GM23338 (cell line): Measurements from ENCODE around the gene BIRC6. TPM values are rescaled to one million over a fixed set of nuclear protein-coding genes. Genes with fewer than 3 reads are reported as not detected.

Experiments
- ATAC-seq: fragments of 200-7000 bp; cut with Tn5 transposase; 3 replicates; pipeline ENCODE4 v1.9.1; 2020
- DNase-seq: peaks from one replicate; pipeline ENCODE4 v3.0.0-alpha.2; 2015; ENCODE audit warnings: low spot score
- H2AFZ ChIP-seq: fragments of 200-600 bp; sonication (generic); 2 replicates; pipeline ENCODE4 v1.8.0; 2016; ENCODE audit warnings: antibody characterized with exemption, mild to moderate bottlenecking, moderate library complexity
- H3F3A ChIP-seq: fragments of 200-600 bp; sonication (generic); replicated peaks from 2 replicates; pipeline ENCODE4 v1.8.0; 2017; ENCODE audit warnings: antibody characterized with exemption, mixed run types, low read depth
- H3K27ac ChIP-seq: fragments of 200-600 bp; sonication (generic); 2 replicates; pipeline ENCODE4 v1.6.1; 2016; ENCODE audit warnings: low read depth
- H3K27me3 ChIP-seq: fragments of 200-600 bp; sonication (generic); 2 replicates; pipeline ENCODE4 v1.8.0; 2016; ENCODE audit warnings: mild to moderate bottlenecking, mixed run types, moderate library complexity; ENCODE audit not compliant: insufficient read depth
- H3K36me3 ChIP-seq: fragments of 200-600 bp; sonication (generic); 2 replicates; pipeline ENCODE4 v1.8.0; 2016; ENCODE audit warnings: mild to moderate bottlenecking; ENCODE audit not compliant: insufficient read depth
- H3K4me1 ChIP-seq: fragments of 200-600 bp; sonication (generic); 2 replicates; pipeline ENCODE4 v1.8.0; 2016; ENCODE audit warnings: mild to moderate bottlenecking, moderate library complexity; ENCODE audit not compliant: insufficient read depth
- H3K4me2 ChIP-seq: fragments of 200-600 bp; sonication (generic); 2 replicates; pipeline ENCODE4 v1.7.1; 2017; ENCODE audit warnings: mixed run types
- H3K4me3 ChIP-seq: fragments of 200-600 bp; sonication (generic); 2 replicates; pipeline ENCODE4 v1.6.1; 2016; ENCODE audit warnings: mixed run types
- H3K79me2 ChIP-seq: fragments of 200-600 bp; sonication (generic); replicated peaks from 2 replicates; pipeline ENCODE4 v1.8.0; 2017; ENCODE audit warnings: mild to moderate bottlenecking; ENCODE audit not compliant: insufficient read depth
- H3K9me2 ChIP-seq: fragments of 200-600 bp; sonication (generic); 2 replicates; pipeline ENCODE4 v1.8.0; 2017; ENCODE audit not compliant: insufficient read depth
- H4K20me1 ChIP-seq: fragments of 200-600 bp; sonication (generic); replicated peaks from 2 replicates; pipeline ENCODE4 v1.8.0; 2017; ENCODE audit warnings: mild to moderate bottlenecking; ENCODE audit not compliant: insufficient read depth
- H3K27ac Mint-ChIP-seq: 2 replicates; pipeline ENCODE4 v1.8.0; 2020; ENCODE audit warnings: inconsistent platforms, mild to moderate bottlenecking, moderate library complexity, mixed read lengths
- H3K27me3 Mint-ChIP-seq: 3 replicates; pipeline ENCODE4 v1.8.0; 2022; ENCODE audit warnings: low read depth, mild to moderate bottlenecking, moderate library complexity, mixed read lengths, inconsistent platforms; ENCODE audit not compliant: insufficient read depth, poor library complexity
- H3K36me3 Mint-ChIP-seq: 3 replicates; pipeline ENCODE4 v1.8.0; 2021; ENCODE audit warnings: low read depth, mild to moderate bottlenecking, inconsistent platforms, moderate library complexity, mixed read lengths
- H3K4me1 Mint-ChIP-seq: 3 replicates; pipeline ENCODE4 v1.8.0; 2020; ENCODE audit warnings: mild to moderate bottlenecking, inconsistent platforms, mixed read lengths
- H3K4me3 Mint-ChIP-seq: 3 replicates; pipeline ENCODE4 v1.8.0; 2021; ENCODE audit warnings: moderate library complexity, mild to moderate bottlenecking, inconsistent platforms, mixed read lengths
- H3K9me3 Mint-ChIP-seq: 3 replicates; pipeline ENCODE4 v1.8.0; 2020; ENCODE audit warnings: moderate library complexity, mild to moderate bottlenecking, inconsistent platforms, mixed read lengths
- CREB1 ChIP-seq: fragments of 250-450 bp; sonication (Bioruptor Pico); IDR thresholded peaks from 2 replicates; pipeline ENCODE4 v1.5.0; 2020; ENCODE audit warnings: low read depth, mild to moderate bottlenecking, moderate library complexity
- EZH2 ChIP-seq: fragments of 200-600 bp; sonication (generic); IDR thresholded peaks from one replicate; pipeline ENCODE4 v1.8.0; 2017; ENCODE audit warnings: antibody characterized with exemption, mild to moderate bottlenecking, low read depth; ENCODE audit not compliant: unreplicated experiment
- EZH2phosphoT487 ChIP-seq: fragments of 200-600 bp; sonication (generic); IDR thresholded peaks from one replicate; pipeline ENCODE4 v1.8.1; 2018; ENCODE audit warnings: antibody characterized with exemption; ENCODE audit not compliant: unreplicated experiment
- JUNB ChIP-seq: IDR thresholded peaks from one replicate; pipeline ENCODE4 v1.6.1; 2016; ENCODE audit warnings: antibody characterized with exemption; ENCODE audit not compliant: unreplicated experiment
- NANOG ChIP-seq: IDR thresholded peaks from 2 replicates; pipeline ENCODE4 v1.6.1; 2016; ENCODE audit warnings: antibody characterized with exemption, borderline replicate concordance
- POLR2AphosphoS5 ChIP-seq: IDR thresholded peaks from 2 replicates; pipeline ENCODE4 v1.6.1; 2016; ENCODE audit warnings: antibody characterized with exemption, low read depth
- REST ChIP-seq: IDR thresholded peaks from one replicate; pipeline ENCODE4 v1.6.1; 2018; ENCODE audit warnings: antibody characterized with exemption; ENCODE audit not compliant: unreplicated experiment
- STAT1 ChIP-seq: IDR thresholded peaks from one replicate; pipeline ENCODE4 v1.6.1; 2016; ENCODE audit warnings: antibody characterized with exemption; ENCODE audit not compliant: unreplicated experiment
- ZNF114 ChIP-seq: fragments of 250-450 bp; sonication (Bioruptor Pico); IDR thresholded peaks from 2 replicates; pipeline ENCODE4 v1.5.0; 2020; ENCODE audit warnings: mild to moderate bottlenecking, moderate library complexity
- ZNF331 ChIP-seq: fragments of 250-450 bp; sonication (Bioruptor Pico); IDR thresholded peaks from 2 replicates; pipeline ENCODE4 v1.5.0; 2020; ENCODE audit warnings: low read depth, mild to moderate bottlenecking, moderate library complexity
- ZNF462 ChIP-seq: fragments of 250-450 bp; sonication (Bioruptor Pico); IDR thresholded peaks from 2 replicates; pipeline ENCODE4 v1.5.0; 2020; ENCODE audit warnings: mild to moderate bottlenecking, moderate library complexity
- polyA plus RNA-seq: library from polyadenylated mRNA; unstranded; fragments of >200 nt; fragmentation: Nextera tagmentation; extraction: Ambion mirVana; gene quantifications from 2 replicates; pipeline ENCODE4 v1.2.1, GENCODE V29; 2016
- total RNA-seq: library from RNA; depleted of rRNA; stranded (reverse); fragments of >200 nt; shearing (Covaris generic); gene quantifications from 2 replicates; pipeline ENCODE4 v1.2.3, GENCODE V29; 2014
- TF ChIP-seq, protein P1 (sequence below), 2 experiments: fragments of 200-600 bp in 1 of 2; sonication (generic) in 1 of 2; conservative IDR thresholded peaks; 2 replicates each; pipeline versions ENCODE4 v1.5.1 to v1.6.1; 2016 to 2017; ENCODE audit warnings: antibody characterized with exemption in 2 of 2, low read depth in 2 of 2, mild to moderate bottlenecking in 2 of 2, moderate library complexity in 1 of 2

BIRC6 gene
- total and polyA plus RNA-seq, 2 experiments from 2014 or later: 85.8 to 131 TPM

- ATAC-seq (peak; percentile 84), DNase-seq (peak; percentile 30)
- no peak overlapping the region for H3K4me3 ChIP-seq
- H3K4me1 ChIP-seq: no peaks in the 10 kb centered on the region; the same call in 1 of the 2 replicates
- 0 out of 2 replicates have a peak, but pooled peaks cover 4% of the 10 kb centered on the region for H3K79me2 ChIP-seq
- 0 out of 2 replicates have a peak overlapping the region, but pooled peaks have one; percentile 2 for H3K27ac ChIP-seq
- Mint-ChIP-seq H3K27me3 (no peaks in the 10 kb centered on the region), H3K27ac (peak overlapping the region; percentile 68; the same call in 1 of the 2 replicates), H3K9me3 (no peaks in the 10 kb centered on the region; the same call in 2 of the 3 replicates), H3K4me3 (no peak overlapping the region), H3K4me1 (peaks cover 12% of the 10 kb centered on the region), H3K36me3 (peaks cover 20% of the 10 kb centered on the region)
- H3F3A ChIP-seq: no peaks in the 10 kb centered on the region
- 0 out of 2 replicates have a peak, but pooled peaks cover 3% of the 10 kb centered on the region for H4K20me1 ChIP-seq
- no peak overlapping the region for H2AFZ ChIP-seq
- 0 out of 2 replicates have a peak, but pooled peaks cover 4% of the 10 kb centered on the region for H3K36me3 ChIP-seq
- TF ChIP-seq ZNF114 (CRISPR knock-in tag) (no peak), JUNB (no peak), STAT1 (no peak), EZH2 (no peak), ZNF331 (CRISPR knock-in tag) (no peak), CREB1 (CRISPR knock-in tag) (no peak), NANOG (no peak), POLR2AphosphoS5 (no peak), ZNF462 (CRISPR knock-in tag) (no peak), EZH2phosphoT487 (no peak), REST (no peak)
- TF ChIP-seq, protein P1, sequence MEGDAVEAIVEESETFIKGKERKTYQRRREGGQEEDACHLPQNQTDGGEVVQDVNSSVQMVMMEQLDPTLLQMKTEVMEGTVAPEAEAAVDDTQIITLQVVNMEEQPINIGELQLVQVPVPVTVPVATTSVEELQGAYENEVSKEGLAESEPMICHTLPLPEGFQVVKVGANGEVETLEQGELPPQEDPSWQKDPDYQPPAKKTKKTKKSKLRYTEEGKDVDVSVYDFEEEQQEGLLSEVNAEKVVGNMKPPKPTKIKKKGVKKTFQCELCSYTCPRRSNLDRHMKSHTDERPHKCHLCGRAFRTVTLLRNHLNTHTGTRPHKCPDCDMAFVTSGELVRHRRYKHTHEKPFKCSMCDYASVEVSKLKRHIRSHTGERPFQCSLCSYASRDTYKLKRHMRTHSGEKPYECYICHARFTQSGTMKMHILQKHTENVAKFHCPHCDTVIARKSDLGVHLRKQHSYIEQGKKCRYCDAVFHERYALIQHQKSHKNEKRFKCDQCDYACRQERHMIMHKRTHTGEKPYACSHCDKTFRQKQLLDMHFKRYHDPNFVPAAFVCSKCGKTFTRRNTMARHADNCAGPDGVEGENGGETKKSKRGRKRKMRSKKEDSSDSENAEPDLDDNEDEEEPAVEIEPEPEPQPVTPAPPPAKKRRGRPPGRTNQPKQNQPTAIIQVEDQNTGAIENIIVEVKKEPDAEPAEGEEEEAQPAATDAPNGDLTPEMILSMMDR (conservative IDR thresholded peaks at IDR 0.05; ENCODE audit: low read depth in 2 of 2): no peak
- no peaks in the 10 kb centered on the region for H3K9me2 ChIP-seq
- H3K27me3 ChIP-seq: no peaks in the 10 kb centered on the region
- H3K4me2 ChIP-seq: no peak overlapping the region; the same call in 1 of the 2 replicates
These were observed 207.7 kb downstream of the BIRC6 start for GRCh38 chr2:32564417-32565035.
